Osteocyte (in vitro differentiated cells): ENCODE data around the gene TMEM156. TPM values are rescaled to one million over a fixed set of nuclear protein-coding genes. Genes with fewer than 3 reads are reported as not detected.
A peak's percentile ranks its signal among the peaks of the same experiment; 100 is the strongest.

Experiments used
- DNase-seq: peaks from one replicate; pipeline ENCODE4 v3.0.0; 2021; ENCODE audit warnings: mixed read lengths; ENCODE audit not compliant: unreplicated experiment; ENCODE audit errors: extremely low spot score
- H3K27ac Mint-ChIP-seq: one replicate; pipeline ENCODE4 v1.8.0; 2021; ENCODE audit warnings: mild to moderate bottlenecking, mixed read lengths; ENCODE audit not compliant: unreplicated experiment
- H3K27me3 Mint-ChIP-seq: one replicate; pipeline ENCODE4 v1.8.0; 2021; ENCODE audit warnings: mixed read lengths; ENCODE audit not compliant: unreplicated experiment
- H3K36me3 Mint-ChIP-seq: one replicate; pipeline ENCODE4 v1.8.0; 2021; ENCODE audit warnings: mixed read lengths; ENCODE audit not compliant: unreplicated experiment
- H3K4me1 Mint-ChIP-seq: one replicate; pipeline ENCODE4 v1.8.0; 2021; ENCODE audit warnings: mixed read lengths; ENCODE audit not compliant: unreplicated experiment
- H3K4me3 Mint-ChIP-seq: one replicate; pipeline ENCODE4 v1.8.0; 2021; ENCODE audit warnings: mild to moderate bottlenecking, moderate library complexity, mixed read lengths; ENCODE audit not compliant: unreplicated experiment
- H3K9me3 Mint-ChIP-seq: one replicate; pipeline ENCODE4 v1.8.0; 2021; ENCODE audit warnings: mixed read lengths; ENCODE audit not compliant: unreplicated experiment
- CTCF ChIP-seq: fragments of 200-600 bp; sonication (generic); IDR thresholded peaks from 2 replicates; pipeline ENCODE4 v1.5.0; 2021; ENCODE audit warnings: antibody characterized with exemption, mild to moderate bottlenecking, moderate library complexity
- total RNA-seq: library from RNA; stranded (reverse); gene quantifications from 2 replicates; pipeline ENCODE4 v1.2.1, GENCODE V29; 2021

The TMEM156 gene
- total RNA-seq, 1 donor from 2014 or later, result not detected

GRCh38 chr4:38923746-38924145 is 108.5 kb downstream of the TMEM156 start:
- Mint-ChIP-seq H3K27ac (no peak overlapping the region), H3K4me1 (peaks cover 32% of the 10 kb centered on the region), H3K9me3 (no peaks in the 10 kb centered on the region), H3K36me3 (peaks cover 45% of the 10 kb centered on the region), H3K4me3 (no peak overlapping the region), H3K27me3 (no peaks in the 10 kb centered on the region)
- TF ChIP-seq CTCF, result no peak
- no peak for DNase-seq

GRCh38 chr4:38921151-38921550 is 111.1 kb downstream of the TMEM156 start:
- Mint-ChIP-seq H3K9me3 (no peaks in the 10 kb centered on the region), H3K4me1 (peaks cover 33% of the 10 kb centered on the region), H3K36me3 (peaks cover 42% of the 10 kb centered on the region), H3K27ac (peak overlapping the region; percentile 20), H3K27me3 (no peaks in the 10 kb centered on the region), H3K4me3 (no peak overlapping the region)
- DNase-seq, result no peak
- no peak for TF ChIP-seq CTCF

- DNase-seq, result no peak
- Mint-ChIP-seq H3K4me1 (peaks cover 33% of the 10 kb centered on the region), H3K27ac (peak overlapping the region; percentile 7), H3K9me3 (no peaks in the 10 kb centered on the region), H3K36me3 (peaks cover 42% of the 10 kb centered on the region), H3K4me3 (no peak overlapping the region), H3K27me3 (no peaks in the 10 kb centered on the region)
- no peak for TF ChIP-seq CTCF
Observed at GRCh38 chr4:38920677-38921076, 111.5 kb downstream of the TMEM156 start.

GRCh38 chr4:38920186-38920585 is 112.0 kb downstream of the TMEM156 start:
- no peak for DNase-seq
- Mint-ChIP-seq H3K27me3 (no peaks in the 10 kb centered on the region), H3K4me1 (peaks cover 33% of the 10 kb centered on the region), H3K9me3 (no peaks in the 10 kb centered on the region), H3K27ac (no peak overlapping the region), H3K4me3 (no peak overlapping the region), H3K36me3 (peaks cover 41% of the 10 kb centered on the region)
- TF ChIP-seq CTCF, result no peak

GRCh38 chr4:38919494-38919893 is 112.7 kb downstream of the TMEM156 start:
- DNase-seq, result no peak
- Mint-ChIP-seq H3K27ac (peak overlapping the region; percentile 41), H3K4me3 (no peak overlapping the region), H3K4me1 (peaks cover 31% of the 10 kb centered on the region), H3K36me3 (peaks cover 48% of the 10 kb centered on the region), H3K9me3 (no peaks in the 10 kb centered on the region), H3K27me3 (no peaks in the 10 kb centered on the region)
- TF ChIP-seq CTCF, result no peak
